Endometrial microvascular endothelial cells (primary cell): ENCODE data around the gene TAAR5. TPM values are rescaled to one million over a fixed set of nuclear protein-coding genes. Genes with fewer than 3 reads are reported as not detected.
"Not testable (repeated sequence)": the region's sequence is repeated elsewhere in the genome, so short reads cannot be mapped to it uniquely, and the experiment has no call there.

Source experiments
- in situ Hi-C: cut with HindIII; loops from 2 replicates; pipeline ENCODE4 v1.10.0; 2017; ENCODE audit warnings: low sequenced_read_pairs, low pct_unique_long_range_greater_than_20kb; ENCODE audit errors: inconsistent ontology term
- total RNA-seq: library from RNA; depleted of rRNA; stranded (reverse); fragments of >200 nt; gene quantifications from one replicate; pipeline ENCODE4 v1.2.3, GENCODE V29; 2015; ENCODE audit errors: inconsistent ontology term

The TAAR5 gene
- total RNA-seq, 1 donor from 2014 or later, result not detected

- in situ Hi-C loops, result no loop called here
Measured at GRCh38 chr6:132587424-132587823, 2.1 kb downstream of the TAAR5 start.

- in situ Hi-C loops, result no loop called here
Measured at GRCh38 chr6:132584698-132585097, 4.8 kb downstream of the TAAR5 start.

- in situ Hi-C loops, result no loop called here
Measured at GRCh38 chr6:132571774-132572173, 17.8 kb downstream of the TAAR5 start.

GRCh38 chr6:132570221-132570777, 19.2 kb downstream of the TAAR5 start, which contains the start of gene TAAR6:
TAAR6 (plus strand) TSS chr6:132570322; CDS start chr6:132570322, 0 bp downstream.
- in situ Hi-C loops, result no loop called here

GRCh38 chr6:132569170-132569569, 20.4 kb downstream of the TAAR5 start:
- in situ Hi-C loops, result no loop called here

GRCh38 chr6:132568611-132569010, 20.9 kb downstream of the TAAR5 start:
- in situ Hi-C loops, result no loop called here

GRCh38 chr6:132567566-132567965, 22.0 kb downstream of the TAAR5 start:
- in situ Hi-C loops, result no loop called here

GRCh38 chr6:132566404-132566803, 23.1 kb downstream of the TAAR5 start:
- in situ Hi-C loops, result no loop called here

- in situ Hi-C loops, result not testable (repeated sequence)
Measured at GRCh38 chr6:132560087-132560486, 29.5 kb downstream of the TAAR5 start.

- in situ Hi-C loops, result no loop called here
Measured at GRCh38 chr6:132552372-132552771, 37.2 kb downstream of the TAAR5 start, which contains the start of gene TAAR8. TAAR8 (plus strand) TSS chr6:132552672; CDS start chr6:132552693, 21 bp downstream.

- in situ Hi-C loops, result no loop called here
Measured at GRCh38 chr6:132551214-132551613, 38.3 kb downstream of the TAAR5 start.

- in situ Hi-C loops, result no loop called here
Measured at GRCh38 chr6:132548746-132549463, 40.6 kb downstream of the TAAR5 start.

- in situ Hi-C loops, result no loop called here
Measured at GRCh38 chr6:132544826-132545225, 44.7 kb downstream of the TAAR5 start.

Other genes starting within 250 kb of the TAAR5 start
- not detected for gene MOXD1, start 188.3 kb downstream of the TAAR5 start, total RNA-seq
- 18.7 TPM for gene STX7, start 76.6 kb downstream of the TAAR5 start, total RNA-seq
- not detected for gene TAAR9, start 51.5 kb downstream of the TAAR5 start, total RNA-seq
- gene TAAR8, start 37.1 kb downstream of the TAAR5 start, total RNA-seq, result not detected
- gene TAAR6, start 19.4 kb downstream of the TAAR5 start, total RNA-seq, result not detected
- gene TAAR2, start 34.5 kb upstream of the TAAR5 start, total RNA-seq, result not detected
- not detected for gene TAAR1, start 69.4 kb upstream of the TAAR5 start, total RNA-seq
- gene VNN1, start 124.3 kb upstream of the TAAR5 start, total RNA-seq, result 0.09 TPM
- gene VNN2, start 168.2 kb upstream of the TAAR5 start, total RNA-seq, result not detected
- 14.3 TPM for gene SLC18B1, start 208.9 kb upstream of the TAAR5 start, total RNA-seq
- gene RPS12, start 224.8 kb upstream of the TAAR5 start, total RNA-seq, result 1,087 TPM